ENCODE measurements around the gene INTS6.

Gene INTS6, protein sequence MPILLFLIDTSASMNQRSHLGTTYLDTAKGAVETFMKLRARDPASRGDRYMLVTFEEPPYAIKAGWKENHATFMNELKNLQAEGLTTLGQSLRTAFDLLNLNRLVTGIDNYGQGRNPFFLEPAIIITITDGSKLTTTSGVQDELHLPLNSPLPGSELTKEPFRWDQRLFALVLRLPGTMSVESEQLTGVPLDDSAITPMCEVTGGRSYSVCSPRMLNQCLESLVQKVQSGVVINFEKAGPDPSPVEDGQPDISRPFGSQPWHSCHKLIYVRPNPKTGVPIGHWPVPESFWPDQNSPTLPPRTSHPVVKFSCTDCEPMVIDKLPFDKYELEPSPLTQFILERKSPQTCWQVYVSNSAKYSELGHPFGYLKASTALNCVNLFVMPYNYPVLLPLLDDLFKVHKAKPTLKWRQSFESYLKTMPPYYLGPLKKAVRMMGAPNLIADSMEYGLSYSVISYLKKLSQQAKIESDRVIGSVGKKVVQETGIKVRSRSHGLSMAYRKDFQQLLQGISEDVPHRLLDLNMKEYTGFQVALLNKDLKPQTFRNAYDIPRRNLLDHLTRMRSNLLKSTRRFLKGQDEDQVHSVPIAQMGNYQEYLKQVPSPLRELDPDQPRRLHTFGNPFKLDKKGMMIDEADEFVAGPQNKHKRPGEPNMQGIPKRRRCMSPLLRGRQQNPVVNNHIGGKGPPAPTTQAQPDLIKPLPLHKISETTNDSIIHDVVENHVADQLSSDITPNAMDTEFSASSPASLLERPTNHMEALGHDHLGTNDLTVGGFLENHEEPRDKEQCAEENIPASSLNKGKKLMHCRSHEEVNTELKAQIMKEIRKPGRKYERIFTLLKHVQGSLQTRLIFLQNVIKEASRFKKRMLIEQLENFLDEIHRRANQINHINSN

DNA sequence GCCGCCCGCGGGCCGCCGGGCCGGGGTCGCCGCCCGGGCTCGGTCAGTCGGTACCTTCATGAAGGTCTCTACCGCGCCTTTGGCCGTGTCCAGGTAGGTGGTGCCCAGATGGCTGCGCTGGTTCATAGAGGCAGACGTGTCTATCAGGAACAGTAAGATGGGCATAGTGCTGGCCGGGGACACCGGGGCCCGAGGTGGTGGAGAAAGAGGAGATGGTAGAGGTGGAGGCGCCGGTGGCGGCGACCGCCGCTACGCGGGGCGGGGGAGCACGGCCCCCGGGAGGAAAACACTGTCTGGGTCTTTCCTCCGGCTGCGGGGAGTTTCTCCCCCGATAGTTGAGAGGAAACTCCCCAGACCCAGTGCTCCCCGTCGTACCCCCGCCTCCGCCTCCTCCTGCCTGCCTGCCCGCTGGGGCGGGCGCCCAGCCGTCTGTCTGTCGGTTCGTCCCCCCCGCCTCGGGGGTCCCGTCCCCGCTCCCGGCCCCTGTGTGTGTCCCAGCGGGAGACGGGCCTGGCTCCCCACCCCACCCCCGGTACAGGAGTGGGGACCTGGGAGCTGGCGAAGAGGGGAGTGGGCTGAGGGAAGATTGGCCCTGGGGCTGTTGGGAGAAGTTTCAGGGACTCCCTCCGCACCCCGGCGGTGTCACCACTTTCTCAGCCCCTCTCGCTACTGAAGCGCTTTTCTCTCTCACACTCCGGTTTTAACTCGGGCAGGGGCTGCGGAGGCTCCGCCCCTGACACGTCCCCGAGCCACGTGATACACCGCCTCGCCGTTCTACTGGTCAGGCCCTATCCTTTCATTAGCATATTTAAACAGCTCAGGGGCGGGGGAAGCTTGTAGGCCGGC is at the start of gene INTS6:
Gene INTS6 (minus strand): TSS at position 676 of the 846 bp plus-strand sequence. CDS start 511 bp downstream, at position 165.
- DNase-seq (ENCODE audit: insufficient read length, low spot score) (peak; percentile 92), FAIRE-seq (peak; percentile 98)

DNA sequence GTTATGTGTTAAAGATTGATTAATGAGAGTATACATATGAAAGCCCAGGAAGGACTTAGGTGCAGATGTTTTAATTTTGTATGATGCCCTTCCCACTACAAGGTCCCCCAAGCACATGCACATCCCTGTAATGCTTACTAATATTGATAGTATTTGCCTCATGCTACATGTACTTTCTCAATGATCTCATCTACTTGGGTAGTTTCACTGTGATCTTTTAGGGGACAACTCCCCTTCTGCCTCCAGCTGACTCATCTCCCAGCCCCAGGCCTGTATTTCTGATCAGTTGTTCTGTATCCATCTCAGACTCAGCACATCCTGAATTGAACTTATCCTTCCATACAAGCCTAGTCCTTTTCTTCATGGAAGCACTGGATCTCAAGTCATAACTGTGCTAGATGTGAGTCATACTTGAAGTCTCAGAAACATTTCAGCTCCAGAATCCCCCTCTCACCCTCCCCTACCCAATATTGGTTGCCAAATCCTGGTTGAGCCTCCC is 49.4 kb upstream of the INTS6 start:
- FAIRE-seq (peak; percentile 92), DNase-seq (ENCODE audit: insufficient read length, low spot score) (peak; percentile 27)

DNA sequence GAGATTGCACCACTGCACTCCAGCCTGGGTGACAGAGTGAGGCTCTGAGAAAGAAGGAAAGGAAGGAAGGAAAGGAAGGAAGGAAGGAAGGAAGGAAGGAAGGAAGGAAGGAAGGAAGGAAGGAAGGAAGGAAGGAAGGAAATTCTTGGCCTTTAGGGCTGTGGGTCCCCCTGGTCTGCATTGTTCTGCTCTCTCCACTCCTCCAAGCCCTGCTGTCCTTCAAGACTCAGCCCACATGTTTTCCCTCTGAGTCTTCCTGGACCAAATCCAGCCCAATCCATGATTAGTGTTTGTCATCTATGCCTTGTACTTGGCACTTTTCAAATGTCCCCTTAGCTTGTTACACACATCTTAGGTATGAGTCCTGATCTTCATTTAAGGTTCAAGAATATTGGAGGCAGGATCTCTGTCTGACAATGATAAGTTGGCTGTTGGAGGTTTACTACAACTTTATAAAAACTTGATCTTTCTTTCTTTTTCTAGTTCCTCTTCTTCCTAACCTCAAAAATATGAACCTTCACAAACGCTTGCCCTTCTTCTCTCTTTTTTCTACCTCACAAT is 48.8 kb upstream of the INTS6 start:
- DNase-seq (ENCODE audit: insufficient read length, low spot score) = no peak
- FAIRE-seq = peak; percentile 37

DNA sequence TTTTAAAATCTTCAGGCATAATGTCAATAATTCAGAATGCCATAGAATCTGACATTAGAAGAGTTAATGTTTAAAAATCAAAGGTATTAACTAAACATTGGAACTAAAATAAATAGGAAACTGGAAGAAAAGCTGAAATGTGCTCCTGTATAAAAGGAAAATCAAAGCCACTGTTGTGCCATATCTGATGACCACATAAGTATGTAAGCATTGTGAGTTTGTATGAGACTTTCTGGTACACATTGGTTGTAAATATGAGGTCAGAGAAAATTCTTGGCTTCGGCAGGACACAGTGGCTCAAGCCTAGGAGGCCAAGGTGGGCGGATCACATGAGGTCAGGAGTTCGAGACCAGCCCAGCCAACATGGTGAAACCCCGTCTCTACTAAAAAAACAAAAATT is 48.3 kb upstream of the INTS6 start:
- DNase-seq (ENCODE audit: insufficient read length, low spot score) (no peak), FAIRE-seq (no peak)

DNA sequence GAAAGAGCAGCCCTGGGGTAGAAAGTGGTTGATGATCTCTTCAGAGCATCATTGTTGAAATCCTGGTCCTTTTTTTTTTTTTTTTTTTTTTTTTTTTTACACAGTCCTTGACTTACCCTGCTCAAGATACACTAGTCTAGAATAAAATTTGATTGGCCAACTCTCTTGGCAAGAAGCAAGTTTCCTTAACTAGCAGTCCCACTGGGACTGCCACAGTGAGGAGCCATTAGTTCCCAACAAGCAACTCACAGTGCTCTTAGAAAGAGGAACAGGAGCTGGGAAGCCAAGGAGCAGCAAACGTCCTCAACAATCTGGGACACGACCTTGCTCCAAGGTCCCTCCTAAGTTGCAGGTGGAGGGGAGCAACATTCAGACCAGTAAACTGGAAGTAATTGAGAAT is 47.9 kb upstream of the INTS6 start:
- FAIRE-seq = no peak

DNA sequence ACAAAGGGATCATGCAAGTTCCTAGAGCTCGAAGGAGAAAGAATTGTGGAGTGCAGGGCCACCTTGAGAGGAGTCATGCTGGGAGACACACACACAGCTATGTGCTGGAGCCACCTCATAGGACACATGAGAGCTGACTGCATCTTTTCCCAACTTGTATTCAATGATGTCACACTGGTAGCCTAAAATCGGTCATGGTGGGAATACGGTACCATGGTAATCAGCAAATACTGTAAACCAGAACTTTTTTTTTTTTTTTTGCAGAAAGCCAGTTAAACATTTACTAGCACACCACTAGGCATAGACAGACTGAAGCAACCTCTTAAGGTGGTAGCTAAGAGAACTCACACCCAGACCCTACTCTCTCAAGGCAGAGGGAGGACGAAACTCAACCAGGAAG is 47.0 kb upstream of the INTS6 start:
- DNase-seq (ENCODE audit: insufficient read length, low spot score) = no peak
- FAIRE-seq = no peak

More for the DNA sequence above, 47.9 kb upstream of the INTS6 start:
- no peak for DNase-seq (ENCODE audit: insufficient read length, low spot score)

DNA sequence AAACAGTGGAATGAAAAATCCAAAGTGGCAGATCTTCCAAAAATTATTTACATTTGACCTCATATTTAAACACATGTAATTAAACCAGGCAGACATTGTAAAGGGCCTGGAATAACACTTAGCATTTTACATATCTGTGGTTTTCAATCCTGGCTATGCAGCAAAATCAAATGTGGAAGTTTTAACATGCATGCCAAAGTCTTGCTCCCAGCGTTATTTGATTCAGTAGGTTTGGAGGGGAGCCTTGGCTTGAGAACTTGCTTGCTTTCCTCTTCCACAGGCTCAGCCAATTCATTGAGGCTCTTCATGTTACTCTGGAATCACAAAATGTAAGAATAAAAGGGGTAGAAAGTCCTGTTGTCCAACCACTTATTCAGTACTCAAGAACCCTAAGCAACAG is 42.5 kb upstream of the INTS6 start:
- no peak for DNase-seq (ENCODE audit: insufficient read length, low spot score)
- no peak for FAIRE-seq

DNA sequence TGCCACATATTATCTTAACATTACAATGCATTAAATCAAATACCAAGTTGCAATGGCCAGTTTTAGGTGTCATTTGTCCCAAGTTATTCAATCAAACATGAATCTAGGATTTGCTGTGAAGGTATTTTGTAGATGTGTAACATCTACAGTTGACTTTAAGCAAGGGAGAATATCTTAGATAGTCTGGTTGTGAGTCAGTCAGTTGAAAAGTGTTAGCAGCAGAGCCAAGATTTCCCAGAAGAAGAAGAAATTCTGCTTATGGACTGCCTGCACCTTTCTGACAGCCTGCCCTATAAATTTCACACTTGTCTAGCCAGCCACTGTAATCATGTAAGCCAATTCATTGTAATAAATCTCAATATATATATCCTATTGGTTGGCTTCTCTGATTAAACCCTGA is 41.3 kb upstream of the INTS6 start:
- DNase-seq (ENCODE audit: insufficient read length, low spot score) (no peak), FAIRE-seq (no peak)

DNA sequence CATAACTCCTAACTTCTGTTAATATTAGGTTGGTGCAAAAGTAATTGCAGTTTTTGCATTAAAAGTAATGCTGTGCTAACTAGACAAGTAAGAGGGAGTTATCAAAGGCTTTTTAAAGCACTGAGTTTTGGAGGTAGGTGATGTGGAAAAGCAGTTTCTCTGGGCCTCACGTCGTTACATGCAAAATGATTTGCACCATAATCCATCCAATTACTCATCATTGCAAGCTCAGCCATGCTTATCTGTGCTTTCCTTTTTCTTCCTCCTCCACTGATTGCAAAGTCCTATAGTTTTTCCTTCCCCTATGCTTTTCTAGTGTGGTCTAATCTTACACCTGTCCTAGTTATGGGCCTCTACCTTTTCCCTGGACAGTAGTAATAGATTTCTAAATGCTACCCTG is 35.4 kb upstream of the INTS6 start:
- FAIRE-seq (no peak), DNase-seq (ENCODE audit: insufficient read length, low spot score) (no peak)

DNA sequence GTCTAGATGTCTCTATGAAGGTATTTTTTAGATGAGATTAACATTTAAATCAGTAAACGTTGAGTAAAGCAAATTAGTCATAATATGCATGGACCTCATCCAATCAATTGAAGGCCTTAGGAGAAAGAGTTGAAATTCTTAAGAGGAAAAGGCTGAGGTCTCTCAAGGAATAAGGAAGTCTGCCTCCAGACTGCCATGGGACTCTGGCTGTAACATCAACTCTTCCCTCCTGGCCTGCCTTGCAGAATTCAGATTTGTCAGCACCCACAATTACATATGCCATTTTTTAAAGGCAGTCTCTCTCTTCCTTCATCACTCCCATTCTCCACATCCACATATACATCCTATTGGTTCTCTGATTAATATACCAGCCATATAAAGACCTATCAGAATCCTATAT is 28.8 kb upstream of the INTS6 start:
- FAIRE-seq (no peak), DNase-seq (ENCODE audit: insufficient read length, low spot score) (no peak)

DNA sequence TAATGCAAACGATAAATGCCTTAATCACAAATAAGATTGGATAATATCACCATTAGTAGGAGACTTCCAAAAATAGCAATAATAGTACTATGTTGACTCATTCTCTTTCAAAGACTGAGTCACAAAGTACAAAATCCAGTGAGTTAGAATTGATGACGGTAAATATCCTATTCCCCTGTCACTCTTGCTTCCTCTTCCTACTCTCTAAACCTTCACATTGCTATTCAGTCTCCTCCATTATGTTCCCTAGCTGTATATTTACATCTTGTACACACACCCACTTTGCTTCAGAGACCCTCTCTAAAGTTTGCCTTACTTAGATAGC is 26.3 kb upstream of the INTS6 start:
- no peak for DNase-seq (ENCODE audit: insufficient read length, low spot score)
- FAIRE-seq = no peak

DNA sequence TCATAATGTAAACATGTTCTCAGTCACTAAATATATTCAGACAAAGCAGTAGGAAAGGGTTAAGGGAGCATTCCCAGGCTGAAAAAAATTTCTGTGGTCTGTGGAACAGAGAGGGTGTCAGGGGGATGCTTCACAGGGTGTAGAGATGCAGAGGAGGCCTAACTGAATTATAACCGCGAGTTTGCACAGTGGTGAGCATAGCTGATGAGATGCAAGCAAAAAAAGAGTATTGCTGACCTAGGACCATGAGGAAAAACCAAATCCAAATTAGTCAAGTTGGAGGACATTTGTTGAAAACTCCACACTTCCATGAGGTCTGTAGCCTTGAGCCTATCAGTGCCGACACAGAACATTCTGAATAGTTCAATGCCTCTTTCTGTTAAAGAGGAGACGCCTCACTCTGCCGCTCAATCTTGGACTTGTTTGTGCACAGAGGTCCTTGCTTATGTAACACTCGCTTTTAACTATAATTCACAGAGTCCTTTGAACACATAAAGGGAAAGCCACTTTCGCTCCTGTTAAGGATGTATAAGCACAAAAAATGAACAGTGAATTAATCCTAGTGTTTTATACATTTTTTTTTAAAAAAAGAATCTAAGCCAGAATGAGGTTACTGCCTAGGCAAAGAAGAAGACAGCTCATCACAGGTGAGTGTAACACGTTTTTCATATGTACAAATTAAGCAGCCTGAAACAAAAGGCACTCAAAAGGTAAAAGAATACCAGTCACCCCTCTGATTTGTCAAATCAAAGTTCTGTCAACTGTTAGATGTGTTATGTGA is 25.8 kb upstream of the INTS6 start:
- FAIRE-seq (no peak), DNase-seq (ENCODE audit: insufficient read length, low spot score) (no peak)

DNA sequence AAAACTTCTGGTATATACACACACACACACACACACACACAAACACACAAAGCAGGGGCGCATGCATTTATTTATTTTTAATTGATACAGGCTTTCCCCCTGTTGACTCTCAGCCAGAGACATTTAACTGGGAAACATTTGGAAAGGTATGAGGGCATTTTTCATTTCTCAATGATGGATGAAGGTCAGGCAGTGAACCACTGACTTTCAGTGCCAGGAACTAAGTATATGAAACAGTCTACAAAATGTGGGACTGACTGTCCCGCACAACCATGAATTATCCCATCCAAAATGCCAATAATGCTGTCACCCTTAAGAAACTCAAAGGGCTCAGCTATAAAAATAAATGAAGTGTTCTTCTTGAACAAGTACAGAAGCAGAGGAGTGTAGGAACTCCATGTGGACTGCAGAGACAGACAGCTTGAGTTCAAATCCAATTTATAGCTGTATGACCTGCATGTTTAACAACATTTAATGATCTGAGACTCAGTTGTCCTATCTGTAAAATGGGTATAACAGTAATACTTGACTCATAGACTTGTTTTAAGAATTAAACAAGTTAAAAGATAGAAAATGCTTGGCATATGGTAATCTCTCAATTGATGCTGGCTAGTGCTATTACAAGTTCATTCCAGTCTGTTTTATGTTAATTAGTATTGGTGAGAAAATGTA is 25.0 kb upstream of the INTS6 start:
- FAIRE-seq (no peak), DNase-seq (ENCODE audit: insufficient read length, low spot score) (no peak)

DNA sequence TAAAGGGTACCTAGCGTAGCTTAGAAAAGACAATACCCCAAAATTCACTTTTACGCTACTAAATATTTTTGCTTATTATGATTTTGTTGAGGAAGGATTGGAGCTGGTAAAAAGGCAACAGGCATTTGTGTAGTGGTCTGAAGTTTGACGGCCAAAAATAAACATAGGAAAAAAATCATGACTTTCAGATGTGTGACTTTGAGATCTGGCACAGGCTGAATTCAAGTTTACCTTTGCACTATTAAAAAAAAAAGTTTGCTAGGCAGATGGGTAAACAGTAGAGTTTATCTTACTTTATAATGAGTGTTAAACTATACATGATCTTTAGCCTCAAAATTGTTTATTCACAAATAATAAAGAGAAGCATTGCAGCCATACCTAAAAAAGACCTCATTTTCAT is 24.3 kb upstream of the INTS6 start:
- no peak for DNase-seq (ENCODE audit: insufficient read length, low spot score)
- no peak for FAIRE-seq

DNA sequence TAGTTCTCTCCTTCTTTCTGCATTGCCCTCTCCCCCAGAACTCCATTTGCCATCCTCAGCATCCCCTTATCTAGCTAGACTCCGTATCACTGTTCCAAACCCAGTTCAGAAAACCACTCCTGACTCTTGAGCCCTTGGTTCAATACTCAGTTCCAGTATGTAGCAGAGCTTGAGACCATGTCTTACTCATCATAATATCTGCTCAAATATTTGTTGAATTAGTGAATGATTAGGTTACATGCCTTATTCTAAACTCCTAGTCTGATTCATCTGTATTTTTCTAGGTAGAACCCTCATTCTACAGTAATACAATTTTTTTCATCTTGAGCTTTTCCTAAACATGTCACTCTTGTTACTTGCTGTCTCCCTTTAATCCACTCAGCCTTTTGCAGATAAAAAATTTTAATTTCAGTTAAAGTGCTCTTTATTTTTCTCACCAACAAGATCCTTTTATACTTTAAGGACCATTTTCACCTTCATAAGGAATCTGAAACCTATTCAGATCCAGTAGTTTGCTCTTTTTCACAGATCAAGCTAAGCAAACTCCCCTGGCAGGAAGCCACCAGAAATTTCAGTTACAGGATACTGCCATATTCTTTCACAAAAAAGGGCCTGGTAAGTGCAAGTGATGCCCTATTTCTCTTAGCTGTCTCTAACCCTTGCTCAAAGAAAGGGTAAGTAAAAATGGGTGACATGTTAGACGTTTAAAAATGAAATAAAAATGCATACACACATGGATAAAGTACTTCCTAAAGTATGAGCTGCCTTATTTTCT is 23.1 kb upstream of the INTS6 start:
- FAIRE-seq (no peak), DNase-seq (ENCODE audit: insufficient read length, low spot score) (no peak)

DNA sequence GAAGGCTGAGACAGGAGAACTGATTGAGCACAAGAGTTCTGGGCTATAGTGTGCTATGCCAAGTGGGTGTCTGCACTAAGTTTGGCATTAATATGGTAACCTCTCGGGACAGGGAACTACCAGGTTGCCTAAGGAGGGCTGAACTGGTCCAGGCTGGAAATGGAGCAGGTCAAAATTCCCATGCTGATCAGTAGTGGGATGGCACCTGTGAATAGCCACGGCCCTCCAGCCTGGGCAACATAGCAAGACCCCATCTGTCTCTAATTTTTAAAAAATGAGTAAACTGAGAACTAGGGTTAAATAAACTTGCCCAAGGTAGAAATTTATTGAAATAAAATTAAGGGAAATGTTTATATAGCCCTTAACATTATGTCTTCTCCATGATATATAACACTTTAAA is 17.0 kb upstream of the INTS6 start:
- DNase-seq (ENCODE audit: insufficient read length, low spot score) (no peak), FAIRE-seq (no peak)

DNA sequence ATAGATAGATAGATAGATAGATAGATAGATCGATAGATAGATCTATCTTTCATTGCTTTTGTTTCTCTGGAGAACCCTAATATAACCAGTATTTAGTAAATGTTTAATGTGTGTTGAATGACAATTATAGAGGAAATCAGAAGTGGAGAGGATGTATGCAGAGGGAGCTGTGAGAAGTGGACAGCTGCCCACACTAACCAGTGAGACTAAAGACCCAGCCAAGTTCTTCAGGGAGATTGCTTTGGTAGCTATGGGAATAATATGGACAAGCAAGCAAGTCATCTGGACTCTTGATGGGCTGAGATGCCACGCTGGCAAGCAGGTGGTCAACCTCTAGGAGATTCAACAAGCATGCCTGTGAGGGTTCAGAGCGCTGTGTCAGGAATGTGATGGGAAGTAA is 14.9 kb upstream of the INTS6 start:
- FAIRE-seq (no peak), DNase-seq (ENCODE audit: insufficient read length, low spot score) (no peak)

DNA sequence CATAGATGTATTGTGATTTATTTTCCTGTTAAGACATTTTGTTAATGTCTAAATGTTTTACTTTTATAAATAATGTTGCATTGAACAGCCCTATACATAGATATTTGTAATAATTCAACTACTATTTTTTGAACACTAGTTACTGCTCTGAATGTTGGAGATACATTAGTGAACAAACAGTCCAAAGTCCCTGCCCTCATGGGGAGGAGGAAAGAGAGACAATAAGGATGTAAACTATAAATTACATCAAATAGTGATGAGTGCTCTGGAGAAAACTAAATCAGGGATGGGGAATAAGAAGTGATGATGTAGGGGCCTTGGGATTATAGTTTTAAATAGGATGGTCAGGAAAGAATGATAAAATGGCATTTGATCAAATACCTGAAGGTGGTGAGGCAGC is 12.3 kb upstream of the INTS6 start:
- FAIRE-seq = no peak
- no peak for DNase-seq (ENCODE audit: insufficient read length, low spot score)
